ENCODE measurements around the gene DBP.
"Not testable (repeated sequence)": the region's sequence is repeated elsewhere in the genome, so short reads cannot be mapped to it uniquely, and the experiment has no call there.

DBP gene

GRCh38 chr19:48638831-48639381, 1.7 kb upstream of the DBP start:
- DNase-seq = no peak

- DNase-seq = peak; percentile 86
These were observed 1.0 kb upstream of the DBP start for GRCh38 chr19:48637948-48638830.

DNA sequence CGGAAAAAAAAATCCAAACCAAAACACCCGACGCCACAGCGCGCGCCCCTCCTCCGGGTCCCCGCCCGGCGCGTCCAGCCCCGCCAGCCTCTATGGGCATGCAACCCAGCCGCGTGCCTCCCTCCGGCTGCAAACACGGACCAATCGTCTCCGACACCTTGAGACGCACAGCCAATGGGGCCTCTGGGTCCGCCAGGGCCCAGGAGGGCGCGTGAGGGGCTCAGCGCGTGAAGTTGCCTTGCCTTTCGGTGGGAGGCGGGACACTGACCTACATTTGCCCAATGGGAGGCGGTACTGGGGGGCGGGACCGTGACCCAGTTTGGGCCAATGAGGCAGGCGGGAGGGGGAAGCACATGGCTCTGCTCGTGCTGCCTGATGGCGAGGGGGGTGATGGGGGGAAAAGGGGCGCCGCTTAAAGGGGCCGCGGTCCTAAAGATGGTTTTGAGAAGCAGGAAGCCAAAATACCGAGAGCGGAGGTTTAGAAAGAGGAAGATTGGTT, 319 bp upstream of the DBP start:
- DNase-seq = peak; percentile 98

GRCh38 chr19:48635966-48636858, 967 bp downstream of the DBP start:
- DNase-seq = no peak

DNA sequence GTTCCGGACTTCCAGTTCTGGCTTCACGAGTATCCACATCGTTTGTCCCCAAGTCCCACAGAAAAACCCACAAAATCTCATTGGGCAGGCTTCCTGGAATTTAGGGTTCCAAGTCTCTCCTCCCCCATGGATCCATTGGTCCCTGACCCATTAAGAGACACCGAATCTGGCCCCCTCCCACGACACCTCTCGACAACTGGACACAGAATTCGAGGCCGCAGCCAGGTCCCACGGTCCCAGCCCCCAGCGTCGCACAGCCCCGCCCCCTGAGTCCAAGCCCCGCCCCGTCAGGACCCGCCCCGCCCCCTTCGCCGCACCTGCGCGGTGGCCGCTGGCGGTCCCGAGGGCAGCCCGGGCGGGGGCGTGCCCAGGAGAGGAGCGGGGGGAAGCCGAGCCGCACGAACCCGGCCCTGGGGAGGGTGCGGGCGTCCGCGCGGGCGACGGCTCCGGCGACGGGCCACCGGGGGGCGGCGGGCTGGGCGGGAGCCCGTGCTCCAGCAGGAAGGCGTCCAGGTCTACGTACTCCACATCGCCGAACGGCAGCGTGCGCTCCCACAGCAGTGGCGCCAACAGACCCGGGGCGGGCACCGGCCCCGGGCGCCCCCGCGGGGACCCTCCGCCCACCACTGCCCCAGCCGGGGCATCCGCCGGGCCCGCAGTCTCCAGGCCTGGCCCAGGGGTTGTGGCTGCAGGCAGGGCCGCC, 1.8 kb downstream of the DBP start:
- peak; percentile 80 for DNase-seq

- DNase-seq = peak; percentile 95
These were observed 2.5 kb downstream of the DBP start for GRCh38 chr19:48634424-48635262.

GRCh38 chr19:48634036-48634342, 3.2 kb downstream of the DBP start:
- DNase-seq = no peak

GRCh38 chr19:48633148-48634035, 3.8 kb downstream of the DBP start:
- no peak for DNase-seq

GRCh38 chr19:48632692-48633147, 4.5 kb downstream of the DBP start:
- DNase-seq = no peak

DNA sequence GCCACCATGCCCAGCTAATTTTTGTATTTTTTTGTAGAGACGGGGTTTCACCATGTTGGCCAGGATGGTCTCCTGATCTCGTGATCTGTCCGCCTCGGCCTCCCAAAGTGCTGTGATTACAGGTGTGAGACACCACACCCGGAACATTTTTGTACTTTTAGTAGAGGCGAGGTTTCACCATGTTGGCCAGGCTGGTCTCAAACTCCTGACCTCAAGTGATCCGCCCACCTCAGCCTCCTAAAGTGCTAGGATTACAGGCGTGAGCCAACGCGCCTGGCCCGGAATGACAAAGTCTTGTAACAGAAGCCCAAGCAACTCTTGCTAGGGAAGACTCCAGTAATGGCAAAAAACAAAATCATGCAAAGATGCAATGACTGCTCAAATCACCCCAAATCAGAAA, 4.9 kb downstream of the DBP start:
- not testable (repeated sequence) for DNase-seq

- DNase-seq = no peak
These were observed 6.0 kb downstream of the DBP start for GRCh38 chr19:48631225-48631624.

GRCh38 chr19:48630296-48631063, 6.7 kb downstream of the DBP start:
- no peak for DNase-seq

GRCh38 chr19:48629599-48630295, 7.4 kb downstream of the DBP start:
- no peak for DNase-seq

- no peak for DNase-seq
These were observed 7.9 kb downstream of the DBP start for GRCh38 chr19:48629297-48629598.

GRCh38 chr19:48628486-48629296, 8.5 kb downstream of the DBP start:
- DNase-seq = no peak

DNA sequence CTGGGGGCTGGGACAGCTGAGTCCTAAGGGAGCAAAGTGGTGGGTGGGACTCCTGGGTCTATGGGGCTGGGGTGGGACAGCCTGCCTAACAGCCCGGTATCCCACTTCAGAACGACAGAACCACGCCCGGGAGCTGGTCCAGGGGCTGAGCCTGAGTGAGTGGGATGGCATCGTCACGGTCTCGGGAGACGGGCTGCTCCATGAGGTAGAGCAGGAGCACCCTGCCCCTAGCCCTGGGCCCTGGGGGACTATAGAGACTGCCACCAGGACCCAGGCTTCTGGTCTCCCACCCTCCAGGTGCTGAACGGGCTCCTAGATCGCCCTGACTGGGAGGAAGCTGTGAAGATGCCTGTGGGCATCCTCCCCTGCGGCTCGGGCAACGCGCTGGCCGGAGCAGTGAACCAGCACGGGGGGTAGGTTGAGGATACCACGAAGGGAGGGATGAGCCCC, 9.3 kb downstream of the DBP start:
- DNase-seq = no peak

DNA sequence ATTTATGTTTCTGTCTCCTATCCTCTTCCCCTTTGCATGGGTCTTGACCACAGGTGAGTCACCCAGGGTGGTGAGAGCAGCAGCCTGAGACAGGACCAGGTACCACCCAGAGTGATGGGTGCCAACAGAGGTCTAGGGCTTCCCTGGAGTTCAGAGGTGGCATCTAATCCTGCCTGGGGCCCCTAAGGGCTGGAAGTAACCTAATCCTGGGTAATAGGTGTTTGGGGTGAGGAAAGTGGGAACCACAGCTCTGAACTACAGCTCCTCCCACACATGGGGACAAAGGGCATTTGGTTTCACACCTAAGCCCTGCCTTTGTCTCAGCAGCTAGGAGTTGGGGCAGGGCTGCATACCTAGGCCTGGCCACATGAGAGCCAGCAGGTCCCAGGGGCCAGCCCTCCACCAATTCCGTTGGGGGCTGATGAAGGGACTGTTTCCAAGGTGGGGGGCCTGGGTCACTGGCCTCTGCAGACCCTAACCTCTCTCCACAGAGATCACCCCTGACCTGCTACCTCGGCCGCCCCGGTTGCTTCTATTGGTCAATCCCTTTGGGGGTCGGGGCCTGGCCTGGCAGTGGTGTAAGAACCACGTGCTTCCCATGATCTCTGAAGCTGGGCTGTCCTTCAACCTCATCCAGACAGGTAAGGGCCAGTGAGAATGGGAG, 9.8 kb downstream of the DBP start:
- DNase-seq = peak; percentile 42

GRCh38 chr19:48625891-48626327, 11.3 kb downstream of the DBP start:
- DNase-seq = no peak
